GM21529 (cell line): ENCODE data around the gene SBF1.

Source experiments
- ATAC-seq: cut with Tn5 transposase; IDR thresholded peaks from one replicate; pipeline ENCODE4 v1.9.1; 2021; ENCODE audit not compliant: unreplicated experiment

The SBF1 gene

GRCh38 chr22:50486561-50487289 is 11.9 kb upstream of the SBF1 start, which contains the start of gene MIOX:
Gene MIOX (plus strand): TSS chr22:50486859. CDS start chr22:50486898, 39 bp downstream.
- ATAC-seq, result no peak

- no peak for ATAC-seq
These were observed 10.6 kb upstream of the SBF1 start for GRCh38 chr22:50485221-50486131.

GRCh38 chr22:50483977-50484853 is 9.4 kb upstream of the SBF1 start:
- no peak for ATAC-seq

GRCh38 chr22:50483556-50483955 is 8.7 kb upstream of the SBF1 start:
- no peak for ATAC-seq

- ATAC-seq, result no peak
These were observed 8.3 kb upstream of the SBF1 start for GRCh38 chr22:50483106-50483505.

- no peak for ATAC-seq
These were observed 7.6 kb upstream of the SBF1 start for GRCh38 chr22:50482107-50483074.

GRCh38 chr22:50481440-50482106 is 6.7 kb upstream of the SBF1 start, which contains the start of gene ADM2:
Gene ADM2 (plus strand): TSS chr22:50481543. CDS start chr22:50481848, 305 bp downstream.
- ATAC-seq, result no peak

GRCh38 chr22:50481045-50481439 is 6.2 kb upstream of the SBF1 start:
- ATAC-seq, result no peak

- no peak for ATAC-seq
These were observed 4.9 kb upstream of the SBF1 start for GRCh38 chr22:50479721-50480120.

GRCh38 chr22:50477923-50478322 is 3.1 kb upstream of the SBF1 start:
- no peak for ATAC-seq

GRCh38 chr22:50476868-50477267 is 2.0 kb upstream of the SBF1 start:
- ATAC-seq, result no peak

GRCh38 chr22:50475652-50476002 is 792 bp upstream of the SBF1 start:
- ATAC-seq, result no peak

GRCh38 chr22:50473855-50474671 is 772 bp downstream of the SBF1 start:
- no peak for ATAC-seq

GRCh38 chr22:50473088-50473487 is 1.7 kb downstream of the SBF1 start:
- ATAC-seq, result no peak

GRCh38 chr22:50471962-50472361 is 2.9 kb downstream of the SBF1 start:
- ATAC-seq, result no peak

GRCh38 chr22:50471197-50471847 is 3.5 kb downstream of the SBF1 start:
- ATAC-seq, result no peak

GRCh38 chr22:50470491-50470890 is 4.3 kb downstream of the SBF1 start:
- no peak for ATAC-seq
